Natural killer cell (primary cell): ENCODE data around the gene CAPN14. TPM values are rescaled to one million over a fixed set of nuclear protein-coding genes. Genes with fewer than 3 reads are reported as not detected.

Source experiments
- ATAC-seq, 3 donors: fragments of 150-1000 bp in 2 of 3; fragments of 200-7000 bp in 1 of 3; cut with Tn5 transposase; 1 replicate in 1 of 3; 2 replicates in 2 of 3; pipeline ENCODE4 v1.10.0; 2021; ENCODE audit warnings: mild to moderate bottlenecking in 2 of 3, moderate library complexity in 2 of 3
- DNase-seq, 2 donors: peaks; one replicate each; pipeline versions ENCODE4 v3.0.0 to v3.0.0-alpha.2; 2013 to 2021; ENCODE audit warnings: mixed read lengths in 1 of 2
- H3K27ac ChIP-seq: one replicate; pipeline ENCODE4 v1.5.1; 2013; ENCODE audit warnings: mild to moderate bottlenecking, low read length
- H3K27me3 ChIP-seq: one replicate; pipeline ENCODE4 v1.6.1; 2013; ENCODE audit warnings: low read length; ENCODE audit not compliant: control insufficient read depth, insufficient read depth
- H3K36me3 ChIP-seq: one replicate; pipeline ENCODE4 v1.6.1; 2013; ENCODE audit warnings: low read length; ENCODE audit not compliant: control insufficient read depth, insufficient read depth
- H3K4me1 ChIP-seq: one replicate; pipeline ENCODE4 v1.6.1; 2013; ENCODE audit warnings: low read length; ENCODE audit not compliant: control insufficient read depth, insufficient read depth
- H3K4me3 ChIP-seq: one replicate; pipeline ENCODE4 v1.5.1; 2013; ENCODE audit warnings: low read length
- H3K9me3 ChIP-seq: one replicate; pipeline ENCODE4 v1.6.1; 2013; ENCODE audit warnings: low read length; ENCODE audit not compliant: control insufficient read depth, insufficient read depth
- H3K27ac Mint-ChIP-seq, 2 donors: one replicate each; pipeline ENCODE4 v1.8.0; 2022; ENCODE audit warnings: mild to moderate bottlenecking in 2 of 2, mixed read lengths in 2 of 2, moderate library complexity in 1 of 2
- H3K27me3 Mint-ChIP-seq, 2 donors: one replicate each; pipeline ENCODE4 v1.8.0; 2022; ENCODE audit warnings: low read depth in 2 of 2, mixed read lengths in 2 of 2
- H3K36me3 Mint-ChIP-seq: one replicate; pipeline ENCODE4 v1.8.0; 2022; ENCODE audit warnings: mixed read lengths
- H3K4me1 Mint-ChIP-seq, 2 donors: one replicate each; pipeline ENCODE4 v1.8.0; 2022; ENCODE audit warnings: mixed read lengths in 2 of 2
- H3K4me3 Mint-ChIP-seq: one replicate; pipeline ENCODE4 v1.8.0; 2022; ENCODE audit warnings: mild to moderate bottlenecking, moderate library complexity, mixed read lengths
- H3K9me3 Mint-ChIP-seq, 2 donors: one replicate each; pipeline ENCODE4 v1.8.0; 2022; ENCODE audit warnings: mixed read lengths in 2 of 2
- CTCF ChIP-seq: fragments of 200-600 bp; IDR thresholded peaks from one replicate; pipeline ENCODE4 v1.8.0; 2022; ENCODE audit warnings: antibody characterized with exemption
- WGBS: methylation state at CpG from one replicate; pipeline ENCODE4 v1.1.7; 2013; ENCODE audit warnings: missing lambda C conversion rate; ENCODE audit not compliant: insufficient coverage; 5-methylcytosine and 5-hydroxymethylcytosine counted together
- intact Hi-C: fragments of 100-400 bp; cut with micrococcal nuclease; formaldehyde crosslinking; loops from one replicate; pipeline ENCODE4 v1.14.2; 2022
- total RNA-seq, 4 donors: library from RNA; stranded (reverse); fragments of 120-200 nt in 1 of 4; gene quantifications; one replicate each; pipeline versions ENCODE4 v1.2.3 to v1.2.4, GENCODE V29; 2013 to 2022

Gene CAPN14
- total RNA-seq, 3 donors from 2014 or later (not counting 1 experiment from before 2014, with no cell fraction given), result 0.33 to 0.43 TPM; not detected in 1

GRCh38 chr2:31136000-31136399 lies 81.3 kb downstream of the CAPN14 start:
- no peak overlapping the region for H3K27ac Mint-ChIP-seq
- Histone ChIP-seq H3K27ac (no peak overlapping the region), H3K9me3 (no peaks in the 10 kb centered on the region), H3K4me1 (peaks cover 10% of the 10 kb centered on the region), H3K36me3 (no peaks in the 10 kb centered on the region), H3K4me3 (no peak overlapping the region), H3K27me3 (peaks cover 14% of the 10 kb centered on the region)
- DNase-seq, result no peak
- TF ChIP-seq CTCF, result no peak
- no peaks in the 10 kb centered on the region for H3K9me3 Mint-ChIP-seq
- no peak overlapping the region for H3K4me3 Mint-ChIP-seq
- peaks cover 32 to 52% of the 10 kb centered on the region in 2 donors for H3K27me3 Mint-ChIP-seq
- H3K4me1 Mint-ChIP-seq, result peaks cover 0 to 5% of the 10 kb centered on the region in 2 donors
- intact Hi-C loops, result no loop called here
- H3K36me3 Mint-ChIP-seq, result no peaks in the 10 kb centered on the region
- no peak for ATAC-seq
- WGBS, result 80% methylated on average over 3 of the region's 3 CpGs

- no peaks in the 10 kb centered on the region for H3K36me3 Mint-ChIP-seq
- H3K27ac Mint-ChIP-seq, result no peak overlapping the region
- DNase-seq (no peak), ATAC-seq (no peak)
- peaks cover 32 to 53% of the 10 kb centered on the region in 2 donors for H3K27me3 Mint-ChIP-seq
- Histone ChIP-seq H3K4me1 (peaks cover 10% of the 10 kb centered on the region), H3K27me3 (peaks cover 14% of the 10 kb centered on the region), H3K4me3 (no peak overlapping the region), H3K36me3 (no peaks in the 10 kb centered on the region), H3K9me3 (no peaks in the 10 kb centered on the region), H3K27ac (no peak overlapping the region)
- H3K4me3 Mint-ChIP-seq, result no peak overlapping the region
- peaks cover 0 to 5% of the 10 kb centered on the region in 2 donors for H3K4me1 Mint-ChIP-seq
- TF ChIP-seq CTCF, result no peak
- intact Hi-C loops, result no loop called here
- no peaks in the 10 kb centered on the region for H3K9me3 Mint-ChIP-seq
- WGBS, result 87% methylated on average over 5 of the region's 5 CpGs
These were observed 82.8 kb downstream of the CAPN14 start for GRCh38 chr2:31134480-31134879.

- peaks cover 7% of the 10 kb centered on the region for H3K27me3 ChIP-seq
- Mint-ChIP-seq H3K4me3 (no peak overlapping the region), H3K9me3 (no peaks in the 10 kb centered on the region), H3K27me3 (peaks cover 32 to 53% of the 10 kb centered on the region in 2 donors), H3K4me1 (peaks cover 0 to 5% of the 10 kb centered on the region in 2 donors), H3K27ac (no peak overlapping the region), H3K36me3 (no peaks in the 10 kb centered on the region)
- 90% methylated on average over 5 of the region's 5 CpGs for WGBS
- intact Hi-C loops, result no loop called here
- no peak for TF ChIP-seq CTCF
- DNase-seq, result no peak
- no peaks in the 10 kb centered on the region for H3K9me3 ChIP-seq
- H3K4me3 ChIP-seq, result no peak overlapping the region
- H3K27ac ChIP-seq, result no peak overlapping the region
- ATAC-seq, result no peak
- no peaks in the 10 kb centered on the region for H3K36me3 ChIP-seq
- peaks cover 7% of the 10 kb centered on the region for H3K4me1 ChIP-seq
These were observed 84.5 kb downstream of the CAPN14 start for GRCh38 chr2:31132786-31133185.

- peaks cover 0 to 3% of the 10 kb centered on the region in 2 donors for H3K4me1 Mint-ChIP-seq
- no peaks in the 10 kb centered on the region for H3K36me3 Mint-ChIP-seq
- no peaks in the 10 kb centered on the region for H3K9me3 Mint-ChIP-seq
- no peak overlapping the region for H3K27ac Mint-ChIP-seq
- Histone ChIP-seq H3K4me1 (peaks cover 3% of the 10 kb centered on the region), H3K36me3 (no peaks in the 10 kb centered on the region), H3K27ac (no peak overlapping the region), H3K27me3 (peaks cover 3% of the 10 kb centered on the region), H3K9me3 (no peaks in the 10 kb centered on the region), H3K4me3 (no peak overlapping the region)
- H3K27me3 Mint-ChIP-seq, result peaks cover 30 to 50% of the 10 kb centered on the region in 2 donors
- no peak for DNase-seq
- intact Hi-C loops, result no loop called here
- H3K4me3 Mint-ChIP-seq, result no peak overlapping the region
- ATAC-seq, result no peak
- WGBS, result 67% methylated on average over 4 of the region's 4 CpGs
- no peak for TF ChIP-seq CTCF
These were observed 85.4 kb downstream of the CAPN14 start for GRCh38 chr2:31131871-31132270.
